Measurements from ENCODE around the gene ASXL2. TPM values are rescaled to one million over a fixed set of nuclear protein-coding genes. Genes with fewer than 3 reads are reported as not detected.

The ASXL2 gene
- total and polyA plus RNA-seq, 10 donors = 2.0 to 51.3 (median 34.7) TPM

GRCh38 chr2:25697559-25698341 lies 180.5 kb downstream of the ASXL2 start:
- peak; percentile 59 for DNase-seq
- H3K27ac ChIP-seq = no peak overlapping the region
- H3K4me3 ChIP-seq = no peak overlapping the region
- H3K27me3 ChIP-seq (replicated peaks in 1 of 7) = no peaks in the 10 kb centered on the region
- intact Hi-C loops (cut with DNase I; ENCODE audit: low total_unique reads) = no loop called here
- H3K9me3 ChIP-seq = no peaks in the 10 kb centered on the region
- no peaks in the 10 kb centered on the region for H3K36me3 ChIP-seq
- H3K4me1 ChIP-seq = peaks cover 0 to 11% (median 2%) of the 10 kb centered on the region in 6 donors
- TF ChIP-seq CTCF (IDR thresholded peaks at IDR 0.05 in 8 of 11, conservative IDR thresholded peaks at IDR 0.05 in 3 of 11) (no peak), POLR2AphosphoS5 (IDR thresholded peaks at IDR 0.05) (no peak), POLR2A (IDR thresholded peaks at IDR 0.05) (no peak)
- 70 to 76% (median 74%) methylated on average over 17 of the region's 17 CpGs for WGBS, 5 donors

- WGBS, 5 donors = 87 to 93% (median 91%) methylated on average over 6 of the region's 6 CpGs
- Histone ChIP-seq H3K27me3 (replicated peaks in 1 of 7) (no peaks in the 10 kb centered on the region), H3K36me3 (no peaks in the 10 kb centered on the region), H3K4me1 (no peaks in the 10 kb centered on the region), H3K9me3 (no peaks in the 10 kb centered on the region), H3K4me3 (no peak overlapping the region), H3K27ac (no peak overlapping the region)
- no peak for DNase-seq
- no peak for TF ChIP-seq CTCF (IDR thresholded peaks at IDR 0.05 in 8 of 11, conservative IDR thresholded peaks at IDR 0.05 in 3 of 11)
- TF ChIP-seq POLR2AphosphoS5 (IDR thresholded peaks at IDR 0.05) = no peak
- TF ChIP-seq POLR2A (IDR thresholded peaks at IDR 0.05) = no peak
- intact Hi-C loops (cut with DNase I; ENCODE audit: low total_unique reads) = no loop called here
Observed at GRCh38 chr2:25692737-25693445, 185.4 kb downstream of the ASXL2 start.

- Histone ChIP-seq H3K4me1 (no peaks in the 10 kb centered on the region), H3K36me3 (no peaks in the 10 kb centered on the region), H3K4me3 (no peak overlapping the region), H3K9me3 (no peaks in the 10 kb centered on the region), H3K27ac (no peak overlapping the region), H3K27me3 (replicated peaks in 1 of 7) (no peaks in the 10 kb centered on the region)
- intact Hi-C loops (cut with DNase I; ENCODE audit: low total_unique reads) = no loop called here
- DNase-seq = no peak
- WGBS, 5 donors = 84 to 96% (median 91%) methylated on average over 4 of the region's 4 CpGs
- TF ChIP-seq POLR2AphosphoS5 (IDR thresholded peaks at IDR 0.05) (no peak), POLR2A (IDR thresholded peaks at IDR 0.05) (no peak), CTCF (IDR thresholded peaks at IDR 0.05 in 8 of 11, conservative IDR thresholded peaks at IDR 0.05 in 3 of 11) (no peak)
Observed at GRCh38 chr2:25692143-25692542, 186.1 kb downstream of the ASXL2 start.

- Histone ChIP-seq H3K36me3 (no peaks in the 10 kb centered on the region), H3K4me3 (no peak overlapping the region), H3K4me1 (no peaks in the 10 kb centered on the region), H3K27me3 (replicated peaks in 1 of 7) (no peaks in the 10 kb centered on the region), H3K9me3 (no peaks in the 10 kb centered on the region), H3K27ac (no peak overlapping the region)
- intact Hi-C loops (cut with DNase I; ENCODE audit: low total_unique reads) = no loop called here
- no peak for DNase-seq
- TF ChIP-seq POLR2AphosphoS5 (IDR thresholded peaks at IDR 0.05) (no peak), POLR2A (IDR thresholded peaks at IDR 0.05) (no peak), CTCF (IDR thresholded peaks at IDR 0.05 in 8 of 11, conservative IDR thresholded peaks at IDR 0.05 in 3 of 11) (no peak)
- WGBS, 5 donors = 0 to 87% (median 74%) methylated on average over 1 of the region's 1 CpG
Observed at GRCh38 chr2:25690058-25690457, 188.2 kb downstream of the ASXL2 start.

Data from spleen (tissue), 11 donors.